Subcutaneous abdominal adipose tissue (tissue), 5 donors: Measurements from ENCODE around the gene PCSK4.

Experiments used
- H3K27ac ChIP-seq: one replicate; pipeline ENCODE4 v1.7.0; 2013; ENCODE audit warnings: low read depth, mild to moderate bottlenecking, inconsistent platforms, low read length, moderate library complexity
- H3K27me3 ChIP-seq, 5 donors: one replicate each; pipeline ENCODE4 v1.7.0; 2013; ENCODE audit warnings: low read length in 5 of 5, inconsistent platforms in 1 of 5; ENCODE audit not compliant: control insufficient read depth in 5 of 5, insufficient read depth in 4 of 5
- H3K36me3 ChIP-seq, 5 donors: one replicate each; pipeline ENCODE4 v1.7.0; 2013; ENCODE audit warnings: low read length in 5 of 5; ENCODE audit not compliant: control insufficient read depth in 5 of 5, insufficient read depth in 5 of 5
- H3K4me1 ChIP-seq, 5 donors: one replicate each; pipeline ENCODE4 v1.7.0; 2013; ENCODE audit warnings: low read length in 5 of 5, mild to moderate bottlenecking in 3 of 5, moderate library complexity in 1 of 5; ENCODE audit not compliant: control insufficient read depth in 5 of 5, insufficient read depth in 5 of 5
- H3K4me3 ChIP-seq, 5 donors: one replicate each; pipeline ENCODE4 v1.7.0; 2013; ENCODE audit warnings: low read length in 5 of 5, low read depth in 1 of 5
- H3K9ac ChIP-seq, 5 donors: one replicate each; pipeline ENCODE4 v1.7.0; 2013; ENCODE audit warnings: low read length in 5 of 5, mild to moderate bottlenecking in 4 of 5, moderate library complexity in 3 of 5
- H3K9me3 ChIP-seq, 5 donors: one replicate each; pipeline ENCODE4 v1.7.0; 2013; ENCODE audit warnings: low read length in 5 of 5; ENCODE audit not compliant: control insufficient read depth in 5 of 5
- donor health status: healthy.
- donor health status: healthy.
- donor health status: healthy.
- donor health status: healthy.
- donor health status: healthy.

PCSK4 gene

DNA sequence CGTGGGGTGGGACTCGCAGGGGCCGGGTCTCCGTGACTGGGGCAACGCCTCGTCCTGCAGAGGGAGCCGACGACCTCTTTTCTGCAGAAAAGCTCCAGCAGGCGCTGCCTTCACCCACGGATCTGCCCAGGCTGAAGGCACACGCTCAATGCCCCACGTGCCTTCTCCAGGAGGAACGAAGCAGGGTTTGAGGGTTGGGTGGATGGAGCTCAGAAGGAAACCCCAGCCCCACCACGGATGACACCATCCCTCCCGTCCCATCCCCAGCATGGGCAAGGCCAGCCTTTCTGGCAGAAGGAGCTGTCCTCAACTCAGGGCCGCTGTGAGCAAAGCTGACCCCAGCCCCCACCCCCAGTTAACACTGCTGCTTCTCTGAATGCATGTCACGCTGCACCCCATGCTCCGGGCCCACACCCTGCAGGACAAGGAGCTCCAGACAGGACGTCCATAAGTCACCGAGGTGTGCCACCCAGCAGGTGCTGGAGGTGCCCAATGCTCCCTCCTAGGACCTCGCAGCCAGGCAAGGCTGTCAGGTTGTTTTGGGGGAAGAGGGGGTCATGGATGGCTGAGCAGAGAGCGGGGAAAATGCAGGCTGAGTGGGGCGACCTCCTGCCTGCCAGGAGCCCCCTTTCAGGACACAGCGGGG, 18.5 kb downstream of the PCSK4 start:
- H3K9me3 ChIP-seq = no peaks in the 10 kb centered on the region
- H3K4me3 ChIP-seq = no peak overlapping the region
- peaks cover 52 to 66% (median 61%) of the 10 kb centered on the region in 5 donors for H3K27me3 ChIP-seq
- no peak overlapping the region for H3K27ac ChIP-seq
- no peak overlapping the region for H3K9ac ChIP-seq
- peaks cover 0 to 24% (median 13%) of the 10 kb centered on the region in 5 donors for H3K36me3 ChIP-seq
- peaks cover 0 to 73% (median 53%) of the 10 kb centered on the region in 5 donors for H3K4me1 ChIP-seq

- Histone ChIP-seq H3K4me3 (peak overlapping the region in 4 of 5 donors; percentile 43 to 59 (median 46)), H3K9ac (peak overlapping the region in 3 of 5 donors; percentile 7 to 43 (median 42)), H3K36me3 (peaks cover 0 to 19% (median 13%) of the 10 kb centered on the region in 5 donors), H3K27me3 (peaks cover 52 to 70% (median 66%) of the 10 kb centered on the region in 5 donors), H3K27ac (no peak overlapping the region), H3K4me1 (peaks cover 0 to 74% (median 53%) of the 10 kb centered on the region in 5 donors), H3K9me3 (no peaks in the 10 kb centered on the region)
Measured at GRCh38 chr19:1471010-1471514, 19.1 kb downstream of the PCSK4 start.

GRCh38 chr19:1470305-1471009, 19.7 kb downstream of the PCSK4 start:
- peak overlapping the region in 3 of 5 donors; percentile 41 to 43 (median 42) for H3K9ac ChIP-seq
- H3K9me3 ChIP-seq = no peaks in the 10 kb centered on the region
- H3K4me1 ChIP-seq = peaks cover 0 to 79% (median 59%) of the 10 kb centered on the region in 5 donors
- H3K27me3 ChIP-seq = peaks cover 52 to 72% (median 70%) of the 10 kb centered on the region in 5 donors
- no peak overlapping the region for H3K27ac ChIP-seq
- peak overlapping the region in 4 of 5 donors; percentile 44 to 59 (median 50) for H3K4me3 ChIP-seq
- peaks cover 0 to 13% (median 7%) of the 10 kb centered on the region in 5 donors for H3K36me3 ChIP-seq

- H3K36me3 ChIP-seq = peaks cover 0 to 9% (median 5%) of the 10 kb centered on the region in 5 donors
- peak overlapping the region in 4 of 5 donors; percentile 17 to 59 (median 50) for H3K4me3 ChIP-seq
- peaks cover 56 to 76% (median 70%) of the 10 kb centered on the region in 5 donors for H3K27me3 ChIP-seq
- H3K9me3 ChIP-seq = no peaks in the 10 kb centered on the region
- no peak overlapping the region for H3K27ac ChIP-seq
- H3K9ac ChIP-seq = peak overlapping the region in 2 of 5 donors; percentile 37 to 41
- peaks cover 0 to 81% (median 60%) of the 10 kb centered on the region in 5 donors for H3K4me1 ChIP-seq
Measured at GRCh38 chr19:1470055-1470304, 20.2 kb downstream of the PCSK4 start.

DNA sequence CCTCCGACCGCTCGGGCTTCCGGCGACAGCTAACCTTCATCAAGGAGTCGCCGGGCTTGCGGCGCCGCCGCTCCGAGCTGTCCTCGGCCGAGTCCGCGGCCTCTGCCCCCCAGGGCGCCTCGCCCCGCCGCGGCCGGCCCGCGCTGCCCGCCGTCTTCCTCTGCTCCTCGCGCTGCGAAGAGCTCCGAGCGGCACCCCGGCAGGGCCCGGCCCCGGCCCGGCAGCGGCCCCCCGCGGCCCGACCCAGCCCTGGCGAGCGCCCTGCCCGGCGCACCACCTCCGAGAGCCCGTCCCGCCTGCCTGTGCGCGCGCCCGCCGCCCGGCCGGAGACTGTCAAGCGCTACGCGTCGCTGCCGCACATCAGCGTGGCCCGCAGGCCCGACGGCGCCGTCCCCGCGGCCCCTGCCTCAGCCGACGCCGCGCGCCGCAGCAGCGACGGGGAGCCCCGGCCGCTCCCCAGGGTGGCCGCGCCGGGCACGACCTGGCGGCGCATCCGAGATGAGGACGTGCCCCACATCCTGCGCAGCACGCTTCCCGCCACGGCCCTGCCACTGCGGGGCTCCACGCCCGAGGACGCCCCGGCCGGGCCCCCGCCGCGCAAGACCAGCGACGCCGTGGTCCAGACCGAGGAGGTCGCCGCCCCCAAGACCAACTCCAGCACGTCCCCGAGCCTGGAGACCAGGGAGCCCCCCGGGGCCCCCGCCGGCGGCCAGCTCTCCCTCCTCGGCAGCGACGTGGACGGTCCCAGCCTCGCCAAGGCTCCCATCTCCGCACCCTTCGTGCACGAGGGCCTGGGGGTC, 20.7 kb downstream of the PCSK4 start:
- H3K27ac ChIP-seq = no peak overlapping the region
- peaks cover 0 to 77% (median 59%) of the 10 kb centered on the region in 5 donors for H3K4me1 ChIP-seq
- peak overlapping the region in 3 of 5 donors; percentile 17 to 59 (median 48) for H3K4me3 ChIP-seq
- H3K36me3 ChIP-seq = peaks cover 0 to 4% (median under 1%) of the 10 kb centered on the region in 5 donors
- peaks cover 56 to 77% (median 70%) of the 10 kb centered on the region in 5 donors for H3K27me3 ChIP-seq
- no peaks in the 10 kb centered on the region for H3K9me3 ChIP-seq
- H3K9ac ChIP-seq = no peak overlapping the region

- Histone ChIP-seq H3K27me3 (peaks cover 56 to 77% (median 67%) of the 10 kb centered on the region in 5 donors), H3K4me1 (peaks cover 0 to 71% (median 53%) of the 10 kb centered on the region in 5 donors), H3K9me3 (no peaks in the 10 kb centered on the region)
Measured at GRCh38 chr19:1468821-1469254, 21.3 kb downstream of the PCSK4 start.

DNA sequence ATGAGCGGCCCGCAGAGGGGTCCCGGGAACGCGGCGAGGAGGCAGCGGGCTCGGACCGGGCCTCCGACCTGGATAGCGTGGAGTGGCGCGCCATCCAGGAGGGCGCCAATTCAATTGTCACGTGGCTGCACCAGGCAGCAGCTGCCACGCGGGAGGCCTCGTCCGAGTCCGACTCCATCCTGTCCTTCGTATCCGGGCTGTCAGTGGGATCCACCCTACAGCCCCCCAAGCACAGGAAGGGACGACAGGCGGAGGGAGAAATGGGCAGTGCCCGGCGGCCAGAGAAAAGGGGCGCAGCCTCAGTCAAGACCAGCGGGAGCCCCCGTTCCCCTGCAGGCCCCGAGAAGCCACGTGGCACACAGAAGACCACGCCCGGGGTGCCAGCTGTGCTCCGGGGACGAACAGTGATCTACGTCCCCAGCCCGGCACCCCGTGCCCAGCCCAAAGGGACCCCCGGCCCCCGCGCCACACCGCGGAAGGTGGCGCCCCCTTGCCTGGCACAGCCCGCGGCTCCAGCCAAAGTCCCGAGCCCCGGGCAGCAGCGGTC, 21.8 kb downstream of the PCSK4 start:
- Histone ChIP-seq H3K9ac (no peak overlapping the region), H3K27ac (no peak overlapping the region), H3K27me3 (peaks cover 53 to 73% (median 65%) of the 10 kb centered on the region in 5 donors), H3K4me1 (peaks cover 0 to 69% (median 53%) of the 10 kb centered on the region in 5 donors), H3K36me3 (no peaks in the 10 kb centered on the region), H3K4me3 (peak overlapping the region in 3 of 5 donors; percentile 2 to 46 (median 28)), H3K9me3 (no peaks in the 10 kb centered on the region)

More at GRCh38 chr19:1468821-1469254, 21.3 kb downstream of the PCSK4 start:
- Histone ChIP-seq H3K27ac (no peak overlapping the region), H3K9ac (no peak overlapping the region), H3K36me3 (no peaks in the 10 kb centered on the region), H3K4me3 (peak overlapping the region in 1 of 5 donors; percentile 46)

GRCh38 chr19:1467490-1468273, 22.5 kb downstream of the PCSK4 start:
- Histone ChIP-seq H3K9me3 (no peaks in the 10 kb centered on the region), H3K9ac (no peak overlapping the region), H3K4me1 (peaks cover 0 to 69% (median 53%) of the 10 kb centered on the region in 5 donors), H3K4me3 (peak overlapping the region in 2 of 5 donors; percentile 15 to 46), H3K27ac (no peak overlapping the region), H3K27me3 (peaks cover 48 to 67% (median 58%) of the 10 kb centered on the region in 5 donors), H3K36me3 (no peaks in the 10 kb centered on the region)

- Histone ChIP-seq H3K4me3 (peak overlapping the region in 2 of 5 donors; percentile 10 to 15), H3K9me3 (no peaks in the 10 kb centered on the region), H3K9ac (no peak overlapping the region), H3K27ac (no peak overlapping the region), H3K27me3 (peaks cover 42 to 61% (median 53%) of the 10 kb centered on the region in 5 donors), H3K4me1 (peaks cover 0 to 67% (median 53%) of the 10 kb centered on the region in 5 donors), H3K36me3 (no peaks in the 10 kb centered on the region)
Measured at GRCh38 chr19:1467215-1467489, 23.0 kb downstream of the PCSK4 start.
